HepG2 (cell line): ENCODE data around the gene RPL36. TPM values are rescaled to one million over a fixed set of nuclear protein-coding genes. Genes with fewer than 3 reads are reported as not detected.

Experiments
- ATAC-seq: fragments of 200-7000 bp; cut with Tn5 transposase; 3 replicates; pipeline ENCODE4 v1.9.1; 2020; ENCODE audit warnings: mild to moderate bottlenecking, moderate library complexity
- BruUV-seq: library from RNA; stranded (reverse); fragments of 400-500 nt; replicated peaks from 2 replicates; lab custom pipeline; 2021; lab: Mats Ljungman, UMichigan
- CTCF ChIA-PET: fragments of 300-600 bp; formaldehyde crosslinking; extraction: SDS; loops from one replicate; lab custom pipeline; 2021; ENCODE audit warnings: low total read pairs, inconsistent platforms, low intra/inter-chr PET ratio; lab: Yijun Ruan, JAX
- POLR2A ChIA-PET: fragments of 350-600 bp; sonication (Branson Sonifier 250); formaldehyde crosslinking; loops from one replicate; lab custom pipeline; 2020; ENCODE audit warnings: antibody characterized with exemption, inconsistent platforms; lab: Yijun Ruan, JAX
- DNase-seq: peaks from one replicate; pipeline ENCODE4 v3.0.0-alpha.2; 2015; ENCODE audit warnings: low spot score
- FAIRE-seq: peaks from 3 replicates; lab custom pipeline; 2011; peaks lifted over from hg19 to GRCh38; lab: Jason Lieb, UNC
- H2AFZ ChIP-seq: one replicate; pipeline ENCODE4 v1.6.1; 2011; ENCODE audit warnings: low read length, inconsistent platforms
- H3K27ac ChIP-seq: fragments of 300-600 bp; 3 replicates; pipeline ENCODE4 v1.8.0; 2011; ENCODE audit warnings: mixed run types, mild to moderate bottlenecking, mixed read lengths, low read length, inconsistent platforms; ENCODE audit not compliant: insufficient read depth; ENCODE audit errors: extremely low read length
- H3K27me3 ChIP-seq, 2 experiments: fragments of 200-600 bp in 1 of 2; 2 replicates in 1 of 2; 3 replicates in 1 of 2; pipeline versions ENCODE4 v1.6.0 to v1.8.0; 2011; ENCODE audit warnings: low read length in 2 of 2, mild to moderate bottlenecking in 2 of 2, moderate library complexity in 2 of 2, inconsistent platforms in 1 of 2; ENCODE audit not compliant: insufficient read depth in 2 of 2, control insufficient read depth in 1 of 2
- H3K36me3 ChIP-seq, 2 experiments: fragments of 200-600 bp in 1 of 2; replicated peaks in 1 of 2; 2 replicates in 1 of 2; 3 replicates in 1 of 2; pipeline versions ENCODE4 v1.5.1 to v1.8.0; 2011; ENCODE audit warnings: low read length in 2 of 2, inconsistent platforms in 1 of 2; ENCODE audit not compliant: insufficient read depth in 2 of 2, control insufficient read depth in 1 of 2
- H3K4me1 ChIP-seq: 2 replicates; pipeline ENCODE4 v1.5.1; 2012; ENCODE audit warnings: low read length, inconsistent platforms; ENCODE audit not compliant: insufficient read depth
- H3K4me2 ChIP-seq: 2 replicates; pipeline ENCODE4 v1.6.0; 2011; ENCODE audit warnings: low read depth, low read length, inconsistent platforms
- H3K4me3 ChIP-seq, 3 experiments: fragments of 200-600 bp in 1 of 3; sonication (generic), shearing (Covaris generic) in 1 of 3; replicated peaks in 1 of 3; 2 replicates each; pipeline ENCODE4 v1.5.1; 2011 to 2016; ENCODE audit warnings: low read length in 3 of 3, inconsistent platforms in 2 of 3, low read depth in 2 of 3, mild to moderate bottlenecking in 2 of 3, control low read depth in 1 of 3, mixed read lengths in 1 of 3; ENCODE audit not compliant: insufficient read depth in 1 of 3
- H3K79me2 ChIP-seq: one replicate; pipeline ENCODE4 v1.6.1; 2011; ENCODE audit warnings: low read length, inconsistent platforms; ENCODE audit not compliant: insufficient read depth
- H3K9ac ChIP-seq: 2 replicates; pipeline ENCODE4 v1.6.0; 2011; ENCODE audit warnings: mild to moderate bottlenecking, low read depth, low read length, inconsistent platforms; ENCODE audit not compliant: insufficient read depth
- H3K9me3 ChIP-seq: 2 replicates; pipeline ENCODE4 v1.5.1; 2012; ENCODE audit warnings: mild to moderate bottlenecking, low read length
- H4K20me1 ChIP-seq: 2 replicates; pipeline ENCODE4 v1.6.0; 2011; ENCODE audit warnings: inconsistent platforms, mild to moderate bottlenecking, low read length, moderate library complexity; ENCODE audit not compliant: insufficient read depth
- BRD4 ChIP-seq: sonication (generic); formaldehyde crosslinking; IDR thresholded peaks from 2 replicates; pipeline ENCODE4 v1.4.0; 2020; ENCODE audit warnings: missing genetic modification reagents
- CEBPB ChIP-seq: IDR thresholded peaks from 2 replicates; pipeline ENCODE4 v1.6.1; 2011; ENCODE audit warnings: low read depth, low read length, improper control_type of control experiment, borderline replicate concordance
- HES4 ChIP-seq: sonication (generic); formaldehyde crosslinking; IDR thresholded peaks from 2 replicates; pipeline ENCODE4 v1.9.0; 2021; ENCODE audit warnings: mild to moderate bottlenecking, missing genetic modification reagents, borderline replicate concordance
- MEIS2 ChIP-seq: sonication (generic); formaldehyde crosslinking; IDR thresholded peaks from 2 replicates; pipeline ENCODE4 v1.9.0; 2021; ENCODE audit warnings: mild to moderate bottlenecking, missing genetic modification reagents
- NR2F6 ChIP-seq, 2 experiments: IDR thresholded peaks; 2 replicates each; pipeline ENCODE4 v1.6.1; 2016; ENCODE audit warnings: antibody characterized with exemption in 1 of 2, mild to moderate bottlenecking in 1 of 2
- ZC3H4 ChIP-seq: sonication (generic); formaldehyde crosslinking; IDR thresholded peaks from 2 replicates; pipeline ENCODE4 v1.4.0; 2020; ENCODE audit warnings: missing genetic modification reagents, borderline replicate concordance
- ZNF3 ChIP-seq: IDR thresholded peaks from 2 replicates; pipeline ENCODE4 v1.7.0; 2017; ENCODE audit warnings: inconsistent platforms
- ZNF350 ChIP-seq: sonication (generic); formaldehyde crosslinking; IDR thresholded peaks from 2 replicates; pipeline ENCODE4 v1.4.0; 2020; ENCODE audit warnings: mild to moderate bottlenecking, low read depth, missing genetic modification reagents, borderline replicate concordance
- WGBS: methylation state at CpG from one replicate; pipeline ENCODE4 v1.1.6; 2017; ENCODE audit warnings: low lambda C conversion rate; 5-methylcytosine and 5-hydroxymethylcytosine counted together
- in situ Hi-C: cut with HindIII; loops from 2 replicates; pipeline ENCODE4 v1.10.0; 2017; ENCODE audit warnings: low pct_unique_long_range_greater_than_20kb; ENCODE audit not compliant: extremely low pct_ligation_motif_present
- intact Hi-C: fragments of 100-400 bp; cut with micrococcal nuclease; formaldehyde crosslinking; loops from one replicate; pipeline ENCODE4 v1.10.0; 2022; ENCODE audit not compliant: unreplicated experiment
- polyA plus RNA-seq, 8 experiments: library from polyadenylated mRNA; depleted of rRNA in 3 of 8; stranded (reverse) in 7 of 8; unstranded in 1 of 8; fragments of >200 nt; fragmentation: Illumina TruSeq in 4 of 8; extraction: Trizol in 4 of 8; gene quantifications; 2 replicates each; pipeline versions ENCODE4 v1.2.1 to v1.2.3, GENCODE V29; 2011 to 2016; ENCODE audit warnings: low read depth in 4 of 8, missing spikeins in 1 of 8, mixed read lengths in 1 of 8; ENCODE audit not compliant: insufficient read depth in 1 of 8
- total RNA-seq, 5 experiments: library from RNA; depleted of rRNA; stranded (reverse); fragments of >200 nt; fragmentation: Illumina TruSeq; extraction: Trizol; gene quantifications; 2 replicates each; pipeline ENCODE4 v1.2.3, GENCODE V29; 2016; ENCODE audit warnings: low read depth in 1 of 5
- TF ChIP-seq, protein P1 (sequence below): sonication (generic); formaldehyde crosslinking; IDR thresholded peaks from 2 replicates; pipeline ENCODE4 v1.4.0; 2020; ENCODE audit warnings: missing genetic modification reagents
- TF ChIP-seq, protein P2 (sequence below): sonication (generic); formaldehyde crosslinking; IDR thresholded peaks from 2 replicates; pipeline ENCODE4 v1.4.0; 2020; ENCODE audit warnings: missing genetic modification reagents, borderline replicate concordance
- TF ChIP-seq, protein P3 (sequence below), 2 experiments: sonication (generic) in 1 of 2; formaldehyde crosslinking in 1 of 2; IDR thresholded peaks; 2 replicates each; pipeline versions ENCODE4 v1.4.0 to v1.6.1; 2016 to 2020; ENCODE audit warnings: borderline replicate concordance in 1 of 2, low read depth in 1 of 2, mild to moderate bottlenecking in 1 of 2, missing genetic modification reagents in 1 of 2

Gene RPL36
- total and polyA plus RNA-seq, 2 of the 13 experiments (the other 11 are each of a cell fraction or from before 2014, with no cell fraction given), result 706 to 740 TPM

DNA sequence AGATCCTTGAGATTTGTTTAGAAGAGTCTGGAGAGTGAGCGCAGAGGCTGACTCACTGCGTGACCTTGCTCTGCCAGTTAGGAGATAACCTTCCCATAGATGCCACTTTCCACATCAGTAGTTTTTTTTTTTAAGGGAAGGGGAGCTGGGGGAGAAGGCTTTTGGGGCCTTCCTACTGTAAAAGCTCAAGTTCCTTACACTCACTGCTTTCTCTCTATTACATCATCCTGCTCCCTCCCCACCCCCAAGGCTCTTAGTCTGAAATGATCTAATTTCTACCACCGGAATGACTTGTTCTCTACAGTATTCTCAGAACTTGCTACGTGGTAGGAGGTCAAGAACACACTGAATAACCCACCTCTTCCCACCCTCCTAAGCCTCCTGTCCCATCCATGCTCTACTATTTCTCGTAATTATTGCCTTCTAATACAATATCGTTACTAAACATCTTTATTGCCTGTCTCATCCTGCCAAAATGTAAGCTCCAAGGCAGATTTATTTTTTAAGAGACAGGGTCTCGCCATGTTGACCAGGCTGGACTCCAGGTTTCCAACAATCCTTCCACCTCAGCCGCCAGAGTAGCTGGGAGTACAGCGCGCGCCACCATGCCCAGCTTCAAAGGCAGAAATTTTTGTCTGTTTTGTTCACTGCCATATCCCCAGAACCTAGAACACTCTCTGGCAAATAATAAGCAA is 28.6 kb downstream of the RPL36 start:
- H3K36me3 ChIP-seq, result peaks cover 6 to 27% of the 10 kb centered on the region in 2 experiments; a peak in 4 of 5 replicates
- peak; percentile 27 for DNase-seq
- no peaks in the 10 kb centered on the region; a peak in 1 of 5 replicates for H3K27me3 ChIP-seq
- peaks cover 24% of the 10 kb centered on the region for H4K20me1 ChIP-seq
- peak overlapping the region; percentile 78 to 99 (median 98) for H3K4me3 ChIP-seq
- H3K79me2 ChIP-seq, result peaks cover 47% of the 10 kb centered on the region
- no peak overlapping the region for H2AFZ ChIP-seq
- no peak for ATAC-seq
- ChIA-PET POLR2A (interaction anchor here (0.7 to 4.7 kb wide), 14 partner anchors 9 to 185 kb away, joined by 3 to 95 read pairs (median 5); partner anchors contain the start of genes RPL36, SAFB and SAFB2), CTCF (no interaction called here)
- WGBS, result 6% methylated on average over 11 of the region's 11 CpGs
- H3K4me1 ChIP-seq, result peaks cover 37% of the 10 kb centered on the region
- H3K27ac ChIP-seq, result peak overlapping the region; percentile 95
- H3K4me2 ChIP-seq, result peak overlapping the region; percentile 92
- in situ Hi-C loops, result no loop called here
- no TSS peak for BruUV-seq
- no peaks in the 10 kb centered on the region for H3K9me3 ChIP-seq
- intact Hi-C loops, result loop anchor here (2.0 kb wide), 1 partner anchor 72 kb away; the partner anchor contains the start of gene DUS3L
- FAIRE-seq, result no peak
- H3K9ac ChIP-seq, result peak overlapping the region; percentile 93
- TF ChIP-seq CEBPB (peak; percentile 32; the same call in 1 of the 2 replicates), MEIS2 (CRISPR knock-in tag) (no peak), ZNF3 (CRISPR knock-in tag) (no peak), ZNF350 (CRISPR knock-in tag) (no peak), ZC3H4 (CRISPR knock-in tag) (0 out of 2 replicates have a peak, but pooled peaks have one; percentile 31), NR2F6 (IDR thresholded peaks at IDR 0.05) (peak; percentile 42; the same call in 1 of the 2 replicates), NR2F6 (CRISPR knock-in tag; IDR thresholded peaks at IDR 0.05) (no peak), BRD4 (CRISPR knock-in tag) (no peak), HES4 (no peak)
- TF ChIP-seq, protein P1, sequence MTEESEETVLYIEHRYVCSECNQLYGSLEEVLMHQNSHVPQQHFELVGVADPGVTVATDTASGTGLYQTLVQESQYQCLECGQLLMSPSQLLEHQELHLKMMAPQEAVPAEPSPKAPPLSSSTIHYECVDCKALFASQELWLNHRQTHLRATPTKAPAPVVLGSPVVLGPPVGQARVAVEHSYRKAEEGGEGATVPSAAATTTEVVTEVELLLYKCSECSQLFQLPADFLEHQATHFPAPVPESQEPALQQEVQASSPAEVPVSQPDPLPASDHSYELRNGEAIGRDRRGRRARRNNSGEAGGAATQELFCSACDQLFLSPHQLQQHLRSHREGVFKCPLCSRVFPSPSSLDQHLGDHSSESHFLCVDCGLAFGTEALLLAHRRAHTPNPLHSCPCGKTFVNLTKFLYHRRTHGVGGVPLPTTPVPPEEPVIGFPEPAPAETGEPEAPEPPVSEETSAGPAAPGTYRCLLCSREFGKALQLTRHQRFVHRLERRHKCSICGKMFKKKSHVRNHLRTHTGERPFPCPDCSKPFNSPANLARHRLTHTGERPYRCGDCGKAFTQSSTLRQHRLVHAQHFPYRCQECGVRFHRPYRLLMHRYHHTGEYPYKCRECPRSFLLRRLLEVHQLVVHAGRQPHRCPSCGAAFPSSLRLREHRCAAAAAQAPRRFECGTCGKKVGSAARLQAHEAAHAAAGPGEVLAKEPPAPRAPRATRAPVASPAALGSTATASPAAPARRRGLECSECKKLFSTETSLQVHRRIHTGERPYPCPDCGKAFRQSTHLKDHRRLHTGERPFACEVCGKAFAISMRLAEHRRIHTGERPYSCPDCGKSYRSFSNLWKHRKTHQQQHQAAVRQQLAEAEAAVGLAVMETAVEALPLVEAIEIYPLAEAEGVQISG (CRISPR knock-in tag), result no peak
- TF ChIP-seq, protein P2, sequence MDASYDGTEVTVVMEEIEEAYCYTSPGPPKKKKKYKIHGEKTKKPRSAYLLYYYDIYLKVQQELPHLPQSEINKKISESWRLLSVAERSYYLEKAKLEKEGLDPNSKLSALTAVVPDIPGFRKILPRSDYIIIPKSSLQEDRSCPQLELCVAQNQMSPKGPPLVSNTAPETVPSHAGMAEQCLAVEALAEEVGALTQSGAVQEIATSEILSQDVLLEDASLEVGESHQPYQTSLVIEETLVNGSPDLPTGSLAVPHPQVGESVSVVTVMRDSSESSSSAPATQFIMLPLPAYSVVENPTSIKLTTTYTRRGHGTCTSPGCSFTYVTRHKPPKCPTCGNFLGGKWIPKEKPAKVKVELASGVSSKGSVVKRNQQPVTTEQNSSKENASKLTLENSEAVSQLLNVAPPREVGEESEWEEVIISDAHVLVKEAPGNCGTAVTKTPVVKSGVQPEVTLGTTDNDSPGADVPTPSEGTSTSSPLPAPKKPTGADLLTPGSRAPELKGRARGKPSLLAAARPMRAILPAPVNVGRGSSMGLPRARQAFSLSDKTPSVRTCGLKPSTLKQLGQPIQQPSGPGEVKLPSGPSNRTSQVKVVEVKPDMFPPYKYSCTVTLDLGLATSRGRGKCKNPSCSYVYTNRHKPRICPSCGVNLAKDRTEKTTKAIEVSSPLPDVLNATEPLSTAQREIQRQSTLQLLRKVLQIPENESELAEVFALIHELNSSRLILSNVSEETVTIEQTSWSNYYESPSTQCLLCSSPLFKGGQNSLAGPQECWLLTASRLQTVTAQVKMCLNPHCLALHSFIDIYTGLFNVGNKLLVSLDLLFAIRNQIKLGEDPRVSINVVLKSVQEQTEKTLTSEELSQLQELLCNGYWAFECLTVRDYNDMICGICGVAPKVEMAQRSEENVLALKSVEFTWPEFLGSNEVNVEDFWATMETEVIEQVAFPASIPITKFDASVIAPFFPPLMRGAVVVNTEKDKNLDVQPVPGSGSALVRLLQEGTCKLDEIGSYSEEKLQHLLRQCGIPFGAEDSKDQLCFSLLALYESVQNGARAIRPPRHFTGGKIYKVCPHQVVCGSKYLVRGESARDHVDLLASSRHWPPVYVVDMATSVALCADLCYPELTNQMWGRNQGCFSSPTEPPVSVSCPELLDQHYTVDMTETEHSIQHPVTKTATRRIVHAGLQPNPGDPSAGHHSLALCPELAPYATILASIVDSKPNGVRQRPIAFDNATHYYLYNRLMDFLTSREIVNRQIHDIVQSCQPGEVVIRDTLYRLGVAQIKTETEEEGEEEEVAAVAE, result no peak
- TF ChIP-seq, protein P3, sequence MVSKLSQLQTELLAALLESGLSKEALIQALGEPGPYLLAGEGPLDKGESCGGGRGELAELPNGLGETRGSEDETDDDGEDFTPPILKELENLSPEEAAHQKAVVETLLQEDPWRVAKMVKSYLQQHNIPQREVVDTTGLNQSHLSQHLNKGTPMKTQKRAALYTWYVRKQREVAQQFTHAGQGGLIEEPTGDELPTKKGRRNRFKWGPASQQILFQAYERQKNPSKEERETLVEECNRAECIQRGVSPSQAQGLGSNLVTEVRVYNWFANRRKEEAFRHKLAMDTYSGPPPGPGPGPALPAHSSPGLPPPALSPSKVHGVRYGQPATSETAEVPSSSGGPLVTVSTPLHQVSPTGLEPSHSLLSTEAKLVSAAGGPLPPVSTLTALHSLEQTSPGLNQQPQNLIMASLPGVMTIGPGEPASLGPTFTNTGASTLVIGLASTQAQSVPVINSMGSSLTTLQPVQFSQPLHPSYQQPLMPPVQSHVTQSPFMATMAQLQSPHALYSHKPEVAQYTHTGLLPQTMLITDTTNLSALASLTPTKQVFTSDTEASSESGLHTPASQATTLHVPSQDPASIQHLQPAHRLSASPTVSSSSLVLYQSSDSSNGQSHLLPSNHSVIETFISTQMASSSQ (IDR thresholded peaks at IDR 0.05; ENCODE audit: low read depth), result no peak
- TF ChIP-seq, protein P3 (CRISPR knock-in tag; IDR thresholded peaks at IDR 0.05; ENCODE audit: borderline replicate concordance), result no peak
